ENCODE results near the gene TSPO2. TPM values are rescaled to one million over a fixed set of nuclear protein-coding genes. Genes with fewer than 3 reads are reported as not detected.

TSPO2 gene
- total and polyA plus RNA-seq, 2 of the 4 experiments (the other 2 are of a cell fraction) = not detected

DNA sequence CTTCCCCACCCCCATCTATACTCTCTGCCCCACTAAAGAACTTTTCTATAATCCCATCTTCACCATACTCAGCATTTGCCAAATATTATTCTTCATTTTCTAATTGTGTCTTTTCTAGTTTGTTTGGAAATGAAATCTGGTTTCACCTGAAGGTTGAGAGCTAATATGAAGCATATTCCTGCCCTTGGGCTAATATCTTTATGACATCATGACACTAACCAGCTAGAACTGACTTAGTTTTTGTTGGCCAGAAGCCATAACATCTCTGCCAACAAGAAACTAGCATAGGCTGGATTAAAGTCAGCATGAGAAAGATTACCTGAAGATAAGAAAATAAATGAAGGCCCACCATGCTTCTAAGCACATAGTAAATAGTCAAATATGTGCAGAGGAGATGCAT, 20.0 kb upstream of the TSPO2 start:
- CTCF ChIA-PET = interaction anchor here (0.9 kb wide), 1 partner anchor 126 kb away, joined by 3 read pairs; no protein-coding TSS in a partner anchor
- no peak for DNase-seq
- H4K20me1 ChIP-seq (ENCODE audit: insufficient read depth, low read length) = no peaks in the 10 kb centered on the region
- H3K4me1 ChIP-seq (ENCODE audit: control insufficient read depth, insufficient read depth, low read length) = no peaks in the 10 kb centered on the region
- no peak overlapping the region for H3K4ac ChIP-seq (ENCODE audit: low read depth, low read length)
- H4K5ac ChIP-seq (ENCODE audit: low read depth, low read length) = no peak overlapping the region
- H3K18ac ChIP-seq (ENCODE audit: low read depth, low read length) = no peak overlapping the region
- H2BK5ac ChIP-seq (ENCODE audit: low read depth, low read length, poor library complexity, severe bottlenecking) = no peak overlapping the region
- H3K23ac ChIP-seq (ENCODE audit: low read depth, low read length) = no peak overlapping the region
- no peak overlapping the region for H3K14ac ChIP-seq (replicated peaks; ENCODE audit: low read depth, low read length)
- peaks cover 2% of the 10 kb centered on the region; the same call in 1 of the 2 replicates for H3K9me3 ChIP-seq (ENCODE audit: control insufficient read depth, insufficient read depth, low read length)
- no peak overlapping the region for H2AK5ac ChIP-seq (ENCODE audit: low read depth, low read length)
- H2BK20ac ChIP-seq (ENCODE audit: low read depth, low read length) = no peak overlapping the region
- no peaks in the 10 kb centered on the region for H3K79me1 ChIP-seq (ENCODE audit: low read depth in 1 of 2, low read length in 2 of 2)
- no peak overlapping the region for H2BK15ac ChIP-seq (ENCODE audit: low read depth, low read length)
- no peaks in the 10 kb centered on the region for H3K9me1 ChIP-seq (ENCODE audit: insufficient read depth, low read length)
- peaks cover 10% of the 10 kb centered on the region for H3K27me3 ChIP-seq (ENCODE audit: control insufficient read depth, insufficient read depth, low read length)
- dilution Hi-C loops (cut with HindIII; ENCODE audit: low sequenced_read_pairs, unreplicated experiment) = no loop called here
- ATAC-seq (ENCODE audit: low read depth) = no peak
- H3K27ac ChIP-seq (ENCODE audit: insufficient read depth, low read length) = no peak overlapping the region
- no peak overlapping the region for H3K4me3 ChIP-seq (ENCODE audit: insufficient read depth, low read depth, low read length)
- BruUV-seq (replicated peaks) = no TSS peak
- intact Hi-C loops (cut with micrococcal nuclease) = loop anchor here (10.0 kb wide), 1 partner anchor 1677 kb away; no protein-coding TSS in a partner anchor
- in situ Hi-C loops (cut with MboI; ENCODE audit: low sequenced_read_pairs) = loop anchor here (5.0 to 10.0 kb wide), 2 partner anchors 125 to 467 kb away; no protein-coding TSS in a partner anchor
- no peak overlapping the region for H4K91ac ChIP-seq (ENCODE audit: insufficient read depth, low read depth, low read length)
- no peak overlapping the region for H3K9ac ChIP-seq (ENCODE audit: low read depth, low read length)
- H3K4me2 ChIP-seq (ENCODE audit: low read depth, low read length) = no peak overlapping the region
- TF ChIP-seq POLR2A (IDR thresholded peaks at IDR 0.05; ENCODE audit: low read depth, low read length) (no peak), CHD1 (IDR thresholded peaks at IDR 0.05; ENCODE audit: low read depth, low read length) (no peak), USF2 (IDR thresholded peaks at IDR 0.05; ENCODE audit: low read depth, low read length) (no peak), RAD21 (IDR thresholded peaks at IDR 0.05; ENCODE audit: low read length) (no peak), CEBPB (IDR thresholded peaks at IDR 0.05; ENCODE audit: low read depth, low read length) (no peak), RFX5 (IDR thresholded peaks at IDR 0.05; ENCODE audit: low read depth, low read length) (no peak), CTCF (conservative IDR thresholded peaks at IDR 0.05; ENCODE audit: low read depth, low read length) (no peak), NFE2L2 (IDR thresholded peaks at IDR 0.05; ENCODE audit: low read depth, low read length) (no peak), SMC3 (IDR thresholded peaks at IDR 0.05; ENCODE audit: low read depth, low read length) (no peak), FOS (IDR thresholded peaks at IDR 0.05; ENCODE audit: low read depth, low read length) (no peak), MXI1 (IDR thresholded peaks at IDR 0.05; ENCODE audit: borderline replicate concordance, low read depth, low read length) (no peak), MAZ (IDR thresholded peaks at IDR 0.05; ENCODE audit: borderline replicate concordance, low read depth, low read length) (no peak), MAFK (IDR thresholded peaks at IDR 0.05; ENCODE audit: low read depth, low read length) (no peak), RCOR1 (IDR thresholded peaks at IDR 0.05; ENCODE audit: insufficient replicate concordance, low read length) (no peak)
- TF ChIP-seq, protein P1, sequence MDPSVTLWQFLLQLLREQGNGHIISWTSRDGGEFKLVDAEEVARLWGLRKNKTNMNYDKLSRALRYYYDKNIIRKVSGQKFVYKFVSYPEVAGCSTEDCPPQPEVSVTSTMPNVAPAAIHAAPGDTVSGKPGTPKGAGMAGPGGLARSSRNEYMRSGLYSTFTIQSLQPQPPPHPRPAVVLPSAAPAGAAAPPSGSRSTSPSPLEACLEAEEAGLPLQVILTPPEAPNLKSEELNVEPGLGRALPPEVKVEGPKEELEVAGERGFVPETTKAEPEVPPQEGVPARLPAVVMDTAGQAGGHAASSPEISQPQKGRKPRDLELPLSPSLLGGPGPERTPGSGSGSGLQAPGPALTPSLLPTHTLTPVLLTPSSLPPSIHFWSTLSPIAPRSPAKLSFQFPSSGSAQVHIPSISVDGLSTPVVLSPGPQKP (IDR thresholded peaks at IDR 0.05; ENCODE audit: borderline replicate concordance, low read depth, low read length) = no peak
- H3K36me3 ChIP-seq (ENCODE audit: control insufficient read depth, insufficient read depth, low read length) = no peaks in the 10 kb centered on the region
- POLR2A ChIA-PET (ENCODE audit: unreplicated experiment) = no interaction called here
- H2AK9ac ChIP-seq (replicated peaks; ENCODE audit: low read depth, low read length, poor library complexity) = no peak overlapping the region
- H4K8ac ChIP-seq (ENCODE audit: low read depth in 2 of 2, low read length in 2 of 2) = no peak overlapping the region
- no peak overlapping the region for H2AFZ ChIP-seq (replicated peaks; ENCODE audit: low read length, poor library complexity)
- no peak overlapping the region for H3K56ac ChIP-seq (ENCODE audit: extremely low read depth, insufficient read depth, low read length)
- no peak overlapping the region for H2BK120ac ChIP-seq (ENCODE audit: low read depth, low read length)
